Cerebellar nuclear complex (tissue), 1 donor: ENCODE data around the gene KRTAP9-7.

ENCODE experiments used
- DNase-seq, 2 experiments: peaks; one replicate each; lab custom pipeline; 2025; lab: John Stamatoyannopoulos, UW

KRTAP9-7 gene

GRCh38 chr17:41271858-41272257 lies 3.6 kb upstream of the KRTAP9-7 start:
- no peak for DNase-seq

GRCh38 chr17:41278176-41278955 lies 2.9 kb downstream of the KRTAP9-7 start:
- DNase-seq = no peak

- DNase-seq = no peak
Observed at GRCh38 chr17:41284043-41284442, 8.5 kb downstream of the KRTAP9-7 start.

- DNase-seq = no peak
Observed at GRCh38 chr17:41284546-41284945, 9.0 kb downstream of the KRTAP9-7 start.

- DNase-seq = no peak
Observed at GRCh38 chr17:41287050-41287449, 11.6 kb downstream of the KRTAP9-7 start.

DNA sequence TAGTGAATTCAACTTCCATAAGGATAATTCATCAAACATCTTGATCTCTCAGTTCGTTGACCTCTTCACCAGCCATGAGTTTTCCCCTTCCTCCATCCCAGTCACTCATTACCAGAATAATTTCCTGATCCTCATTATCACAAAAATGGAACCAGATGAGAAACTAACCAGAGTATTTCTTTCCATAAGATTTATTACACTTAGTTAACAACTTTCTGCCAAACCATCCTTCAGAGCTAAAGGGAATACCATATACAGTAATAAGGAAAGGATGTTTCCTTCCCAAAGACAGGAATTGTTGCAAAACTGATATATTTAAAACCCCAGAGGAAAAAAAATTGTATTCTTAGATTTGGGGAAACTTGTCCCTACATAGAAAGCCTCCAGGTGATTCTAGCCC lies 18.5 kb downstream of the KRTAP9-7 start:
- DNase-seq = no peak

- DNase-seq = no peak
Observed at GRCh38 chr17:41296846-41297245, 21.3 kb downstream of the KRTAP9-7 start.

DNA sequence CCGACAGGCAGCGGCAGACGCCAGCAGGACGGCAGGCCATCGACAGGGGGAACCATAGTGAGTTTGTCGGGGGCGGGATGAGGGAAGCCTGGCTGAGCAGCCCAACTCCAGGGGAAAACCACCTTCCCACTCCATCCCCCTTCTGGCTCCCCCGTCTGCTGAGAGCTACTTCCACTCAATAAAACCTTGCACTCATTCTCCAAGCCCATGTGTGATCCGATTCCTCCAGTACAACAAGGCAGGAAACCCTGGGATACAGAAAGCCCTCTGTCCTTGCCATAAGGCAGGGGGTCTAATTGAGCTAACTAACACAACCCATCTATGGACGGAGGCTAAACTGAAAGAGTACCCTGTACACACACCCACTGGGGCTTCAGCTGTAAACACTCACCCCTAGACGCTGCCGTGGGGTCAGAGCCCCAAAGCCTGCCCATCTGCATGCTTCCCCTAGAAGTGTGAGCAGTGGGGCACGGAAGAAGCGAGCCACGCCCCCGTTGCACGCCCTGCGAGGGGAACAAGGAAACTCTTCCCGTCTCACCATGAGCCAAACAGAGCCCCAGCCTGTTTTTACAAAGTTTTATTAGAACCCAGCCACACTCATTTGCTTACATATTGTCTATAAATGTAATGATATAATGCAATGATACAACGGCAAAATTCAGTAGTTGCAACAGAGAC lies 23.1 kb downstream of the KRTAP9-7 start:
- no peak for DNase-seq

DNA sequence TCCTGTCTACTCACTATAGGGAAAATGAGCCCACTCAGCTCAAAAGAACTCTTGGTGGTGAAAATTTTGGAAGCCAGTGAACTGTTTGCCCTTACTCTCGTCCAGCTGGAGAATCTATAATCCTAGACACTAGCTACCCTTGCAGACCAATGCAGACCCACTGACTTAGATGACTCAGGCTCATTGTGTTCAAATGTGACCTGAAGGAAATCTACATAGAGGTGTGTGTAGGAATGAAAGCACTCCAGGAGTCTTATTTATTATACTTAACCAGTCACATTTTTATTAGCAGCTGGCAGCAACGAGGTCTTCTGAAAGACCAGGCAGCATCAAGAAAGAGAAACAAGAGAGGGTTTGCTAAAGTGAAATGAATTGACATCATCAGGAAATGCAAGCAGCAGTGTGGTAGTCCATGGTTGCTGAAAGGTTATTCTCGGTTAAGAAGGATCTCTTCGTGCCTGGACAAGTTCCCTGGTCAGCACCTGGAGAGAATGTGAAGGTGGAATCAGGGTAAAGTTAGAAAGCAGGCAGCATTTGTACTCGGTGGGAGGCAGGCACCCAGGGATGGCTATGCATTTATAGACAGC lies 25.8 kb downstream of the KRTAP9-7 start:
- no peak for DNase-seq

DNA sequence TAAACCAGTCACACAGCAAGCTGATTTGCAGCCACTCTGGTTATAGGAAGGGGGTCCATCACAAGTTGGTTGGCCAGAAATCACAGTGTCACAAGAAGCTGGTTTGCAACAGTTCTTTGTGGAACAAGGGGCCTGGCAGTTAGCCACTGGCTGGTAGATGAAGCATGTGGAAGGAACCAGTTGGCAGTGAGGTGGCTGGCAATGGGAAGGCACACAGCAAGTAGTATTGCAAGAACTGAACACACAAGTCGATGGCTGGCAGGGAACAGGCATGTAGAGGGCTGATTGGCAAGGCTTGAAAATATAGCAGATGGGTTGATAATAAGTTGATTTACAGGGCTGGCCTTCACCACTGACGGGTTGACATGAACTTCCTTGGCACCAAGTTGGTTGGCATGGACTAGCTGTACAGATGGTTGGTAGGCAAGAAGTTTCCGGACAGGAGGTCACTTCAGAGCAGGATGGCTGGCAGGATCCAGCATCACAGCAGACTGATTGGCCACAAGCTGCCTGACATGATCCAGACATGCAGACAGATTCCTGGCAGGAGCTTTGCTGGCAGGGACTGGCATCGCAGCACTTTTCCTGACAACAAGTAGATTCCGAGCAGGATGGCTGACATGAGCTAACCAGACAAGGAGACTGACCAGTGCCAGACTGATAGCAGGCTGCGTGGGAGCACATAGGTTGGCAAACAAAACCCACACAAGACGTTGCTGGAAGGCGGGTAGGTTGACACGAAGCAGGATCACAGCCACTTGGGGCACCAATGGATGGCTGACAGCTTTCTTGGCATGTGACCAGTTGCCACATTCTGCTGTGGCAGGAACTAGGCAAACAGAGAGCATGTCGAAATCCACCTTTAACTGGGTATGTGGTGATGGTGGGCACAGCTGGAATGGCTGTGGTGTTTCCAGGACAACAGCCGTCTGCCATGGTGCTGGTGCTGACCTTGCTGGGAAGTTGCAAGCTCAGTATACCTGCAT lies 26.7 kb downstream of the KRTAP9-7 start, which contains the start of gene KRTAP29-1:
Gene KRTAP29-1, minus strand, starts transcription at position 936 of the 986 bp plus-strand sequence. Its CDS starts 0 bp downstream, at position 936.
- peak; percentile 95 to 100 for DNase-seq

DNA sequence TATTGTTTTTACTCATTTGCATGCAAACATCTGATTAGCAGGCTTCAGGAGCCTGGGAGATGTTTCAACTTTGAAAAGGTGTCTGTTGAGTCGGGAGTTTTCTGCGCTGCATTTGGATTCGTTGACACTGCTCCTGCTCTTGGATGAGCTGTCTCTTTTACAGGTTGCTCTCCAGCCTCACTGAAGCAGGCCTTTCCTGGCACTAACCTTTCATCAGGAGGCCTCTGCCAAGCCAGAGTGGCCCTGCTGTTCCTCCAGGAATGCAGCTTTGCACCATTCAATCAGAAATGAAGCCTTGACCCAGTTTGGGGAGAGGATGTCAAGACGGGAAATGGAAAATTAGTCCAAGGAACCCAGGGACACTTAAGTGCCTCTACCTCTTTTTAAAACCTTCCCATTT lies 27.5 kb downstream of the KRTAP9-7 start:
- DNase-seq = peak in 1 of 2 experiments; percentile 36

DNA sequence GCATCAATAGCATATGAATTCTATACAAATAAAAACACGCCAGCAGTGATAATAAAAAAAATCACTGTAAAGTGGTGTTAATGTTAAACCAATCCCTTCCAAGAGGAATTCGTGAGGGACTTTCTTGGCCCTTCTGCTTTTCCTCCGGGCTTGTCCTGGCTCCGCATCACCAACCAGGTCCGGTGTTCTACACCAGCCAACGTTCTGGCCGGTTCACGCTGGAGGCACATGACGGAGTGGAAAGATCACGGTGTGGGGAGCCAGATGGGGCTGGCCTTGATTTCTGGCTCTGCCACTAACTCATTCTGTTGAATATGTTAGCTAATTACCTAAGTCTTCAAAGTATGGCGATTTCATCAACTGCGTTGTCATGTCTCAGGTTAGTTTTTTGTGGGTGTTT lies 28.6 kb downstream of the KRTAP9-7 start:
- DNase-seq = peak in 1 of 2 experiments; percentile 24

GRCh38 chr17:41307647-41308046 lies 32.1 kb downstream of the KRTAP9-7 start:
- DNase-seq = peak; percentile 47 to 72

DNA sequence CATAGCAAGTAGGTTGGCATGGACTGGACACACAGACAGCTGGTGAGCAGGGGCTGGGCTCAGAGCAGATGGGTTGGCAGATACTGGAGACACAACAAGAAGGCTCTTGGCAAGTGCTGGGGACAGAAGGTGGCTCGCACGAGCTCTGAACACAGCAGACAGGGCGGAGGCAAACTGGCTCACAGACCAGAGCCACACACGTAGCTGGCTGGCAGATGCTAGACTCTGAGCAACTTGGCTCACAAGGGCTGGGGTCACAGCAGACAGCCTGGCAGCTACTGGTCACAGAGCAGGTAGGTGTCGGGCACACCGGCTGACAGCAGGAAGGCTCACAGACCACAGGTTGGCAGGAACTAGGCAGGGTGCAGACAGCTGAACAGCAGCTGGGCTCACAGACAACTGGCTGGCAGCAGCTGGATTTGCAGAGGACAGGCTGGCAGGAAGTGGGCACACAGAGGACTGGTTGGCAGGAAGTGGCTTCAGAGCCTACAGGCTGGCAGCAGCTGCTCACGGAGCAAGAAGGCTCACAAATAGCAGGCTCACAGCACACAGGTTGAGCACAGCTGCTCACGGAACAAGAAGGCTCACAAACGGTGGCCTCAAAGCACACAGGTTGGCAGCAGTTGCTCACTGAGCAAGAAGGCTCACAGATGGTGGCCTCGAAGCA lies 32.9 kb downstream of the KRTAP9-7 start:
- peak; percentile 35 to 78 for DNase-seq

- no peak for DNase-seq
Observed at GRCh38 chr17:41308918-41309359, 33.4 kb downstream of the KRTAP9-7 start, which contains the start of gene KRTAP16-1. Gene KRTAP16-1 (minus strand): TSS chr17:41309309. CDS start chr17:41309253, 56 bp downstream.

- DNase-seq = no peak
Observed at GRCh38 chr17:41311111-41311510, 35.6 kb downstream of the KRTAP9-7 start.

DNA sequence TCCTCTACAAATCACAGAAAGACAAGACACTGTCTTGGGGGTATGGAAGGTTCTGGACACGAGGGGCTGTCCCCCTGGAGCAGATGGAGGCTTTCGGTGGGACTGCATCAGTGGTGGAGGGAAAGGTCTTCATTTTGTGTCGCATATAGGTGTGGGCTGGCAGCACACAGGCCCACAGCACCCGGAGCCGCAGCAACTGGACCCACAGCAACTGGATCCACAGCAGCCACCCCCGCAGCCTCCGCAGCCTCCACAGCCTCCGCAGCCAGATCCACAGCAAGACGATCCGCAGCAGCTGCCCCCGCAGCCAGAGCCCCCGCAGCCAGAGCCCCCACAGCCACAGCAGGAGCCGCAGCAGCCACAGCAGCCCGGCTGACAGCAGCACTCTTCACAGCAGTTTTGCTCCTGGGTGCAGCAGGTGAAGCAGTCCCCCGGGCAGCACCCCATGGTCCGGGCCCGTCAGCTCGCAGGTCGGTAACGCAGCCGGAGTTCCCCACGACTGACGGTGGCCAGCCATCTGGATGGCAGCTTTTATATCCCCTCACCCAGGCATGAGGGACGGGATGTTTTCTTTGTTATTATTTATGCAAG lies 39.8 kb downstream of the KRTAP9-7 start, which contains the start of gene KRTAP17-1:
Gene KRTAP17-1, minus strand, starts transcription at position 507 of the 591 bp plus-strand sequence. Its CDS starts 60 bp downstream, at position 447.
- DNase-seq = no peak

- no peak for DNase-seq
Observed at GRCh38 chr17:41315814-41316445, 40.4 kb downstream of the KRTAP9-7 start.

- DNase-seq = no peak
Observed at GRCh38 chr17:41318231-41318630, 42.7 kb downstream of the KRTAP9-7 start.
